Glutamatergic neuron (in vitro differentiated cells): Measurements from ENCODE around the gene TCF19. TPM values are rescaled to one million over a fixed set of nuclear protein-coding genes. Genes with fewer than 3 reads are reported as not detected.
"Not testable (repeated sequence)": the region's sequence is repeated elsewhere in the genome, so short reads cannot be mapped to it uniquely, and the experiment has no call there.

Source experiments
- DNase-seq: peaks from one replicate; pipeline ENCODE4 v3.0.0; 2022
- H3K27ac Mint-ChIP-seq: one replicate; pipeline ENCODE4 v1.8.0; 2020; ENCODE audit warnings: mild to moderate bottlenecking, mixed read lengths, inconsistent platforms; ENCODE audit not compliant: unreplicated experiment
- H3K27me3 Mint-ChIP-seq: one replicate; pipeline ENCODE4 v1.8.0; 2020; ENCODE audit warnings: mild to moderate bottlenecking, moderate library complexity, mixed read lengths, inconsistent platforms; ENCODE audit not compliant: unreplicated experiment
- H3K36me3 Mint-ChIP-seq: one replicate; pipeline ENCODE4 v1.8.0; 2020; ENCODE audit warnings: mild to moderate bottlenecking, mixed read lengths, inconsistent platforms; ENCODE audit not compliant: unreplicated experiment
- H3K4me1 Mint-ChIP-seq: one replicate; pipeline ENCODE4 v1.8.0; 2020; ENCODE audit warnings: mild to moderate bottlenecking, low read depth, mixed read lengths, inconsistent platforms; ENCODE audit not compliant: unreplicated experiment
- H3K4me3 Mint-ChIP-seq: one replicate; pipeline ENCODE4 v1.8.0; 2020; ENCODE audit warnings: mild to moderate bottlenecking, mixed read lengths, inconsistent platforms; ENCODE audit not compliant: unreplicated experiment
- H3K9me3 Mint-ChIP-seq: one replicate; pipeline ENCODE4 v1.8.0; 2020; ENCODE audit warnings: mild to moderate bottlenecking, moderate library complexity, mixed read lengths, inconsistent platforms; ENCODE audit not compliant: unreplicated experiment
- total RNA-seq: library from RNA; stranded (reverse); fragmentation: NEBNext Ultra II Directional; extraction: Animal tissue kit (Norgen Biotek cat#: 25700); gene quantifications from one replicate; pipeline ENCODE4 v1.2.1, GENCODE V29; 2021; ENCODE audit not compliant: unreplicated experiment
- TF ChIP-seq, protein P1 (sequence below): fragments of 200-600 bp; sonication (generic); IDR thresholded peaks from one replicate; pipeline ENCODE4 v1.5.0; 2021; ENCODE audit not compliant: partially characterized antibody, unreplicated experiment

TCF19 gene
- total RNA-seq, 1 donor from 2014 or later: 5.8 TPM

- H3K27me3 Mint-ChIP-seq: peaks cover 3% of the 10 kb centered on the region
- DNase-seq: no peak
- H3K4me1 Mint-ChIP-seq: no peaks in the 10 kb centered on the region
- H3K27ac Mint-ChIP-seq: no peak overlapping the region
- TF ChIP-seq, protein P1, sequence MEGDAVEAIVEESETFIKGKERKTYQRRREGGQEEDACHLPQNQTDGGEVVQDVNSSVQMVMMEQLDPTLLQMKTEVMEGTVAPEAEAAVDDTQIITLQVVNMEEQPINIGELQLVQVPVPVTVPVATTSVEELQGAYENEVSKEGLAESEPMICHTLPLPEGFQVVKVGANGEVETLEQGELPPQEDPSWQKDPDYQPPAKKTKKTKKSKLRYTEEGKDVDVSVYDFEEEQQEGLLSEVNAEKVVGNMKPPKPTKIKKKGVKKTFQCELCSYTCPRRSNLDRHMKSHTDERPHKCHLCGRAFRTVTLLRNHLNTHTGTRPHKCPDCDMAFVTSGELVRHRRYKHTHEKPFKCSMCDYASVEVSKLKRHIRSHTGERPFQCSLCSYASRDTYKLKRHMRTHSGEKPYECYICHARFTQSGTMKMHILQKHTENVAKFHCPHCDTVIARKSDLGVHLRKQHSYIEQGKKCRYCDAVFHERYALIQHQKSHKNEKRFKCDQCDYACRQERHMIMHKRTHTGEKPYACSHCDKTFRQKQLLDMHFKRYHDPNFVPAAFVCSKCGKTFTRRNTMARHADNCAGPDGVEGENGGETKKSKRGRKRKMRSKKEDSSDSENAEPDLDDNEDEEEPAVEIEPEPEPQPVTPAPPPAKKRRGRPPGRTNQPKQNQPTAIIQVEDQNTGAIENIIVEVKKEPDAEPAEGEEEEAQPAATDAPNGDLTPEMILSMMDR: no peak
- peaks cover 3% of the 10 kb centered on the region for H3K9me3 Mint-ChIP-seq
- no peaks in the 10 kb centered on the region for H3K36me3 Mint-ChIP-seq
- no peak overlapping the region for H3K4me3 Mint-ChIP-seq
Measured at GRCh38 chr6:31190488-31190887, 32.1 kb downstream of the TCF19 start.

GRCh38 chr6:31192431-31193105, 34.2 kb downstream of the TCF19 start:
- H3K4me3 Mint-ChIP-seq, H3K27ac Mint-ChIP-seq, H3K36me3 Mint-ChIP-seq, H3K4me1 Mint-ChIP-seq, H3K9me3 Mint-ChIP-seq, H3K27me3 Mint-ChIP-seq: not testable (repeated sequence)
- peak; percentile 74 for DNase-seq

GRCh38 chr6:31193206-31193605, 34.8 kb downstream of the TCF19 start:
- H3K4me1 Mint-ChIP-seq: no peaks in the 10 kb centered on the region
- H3K36me3 Mint-ChIP-seq: peaks cover 5% of the 10 kb centered on the region
- H3K27me3 Mint-ChIP-seq: peaks cover 7% of the 10 kb centered on the region
- DNase-seq: no peak
- H3K4me3 Mint-ChIP-seq: no peak overlapping the region
- peaks cover 1% of the 10 kb centered on the region for H3K9me3 Mint-ChIP-seq
- TF ChIP-seq, protein P1: no peak
- no peak overlapping the region for H3K27ac Mint-ChIP-seq

DNA sequence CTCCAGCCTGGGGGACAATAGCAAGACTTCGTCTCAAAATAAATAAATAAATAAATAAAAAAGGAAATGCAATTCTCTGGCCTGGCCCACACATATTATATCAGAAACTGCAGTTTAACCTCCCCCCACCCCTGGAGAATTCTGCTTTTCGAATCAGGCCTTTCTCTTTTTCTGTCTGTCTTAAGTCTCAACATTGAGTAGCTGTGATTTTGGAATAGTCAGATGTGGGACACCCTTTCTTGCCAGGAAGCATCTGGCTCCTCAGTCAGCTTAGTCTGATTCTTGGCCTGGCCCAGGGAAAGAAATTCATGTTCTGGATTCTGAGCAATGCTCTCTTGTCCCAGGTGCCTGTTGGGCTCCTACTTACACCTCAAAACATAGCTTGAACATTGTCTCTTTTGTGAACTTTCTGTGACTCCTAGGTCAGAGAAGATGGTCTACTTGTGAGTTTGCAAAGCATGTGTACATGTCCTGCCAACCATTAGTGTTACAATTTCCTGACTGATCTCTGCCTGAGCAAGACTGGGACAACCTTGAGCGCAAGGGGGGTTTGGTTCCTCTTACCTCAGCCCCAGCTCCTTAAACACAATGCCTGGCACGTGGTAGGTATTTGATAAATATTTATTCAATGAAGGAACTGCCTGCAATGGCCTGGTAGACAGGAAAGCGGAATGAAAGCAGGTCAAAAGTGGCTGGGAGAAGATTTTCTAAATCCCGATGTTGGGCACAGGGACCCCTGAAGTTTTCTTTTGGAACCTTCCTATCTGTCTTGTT, 35.9 kb downstream of the TCF19 start:
- peaks cover 5% of the 10 kb centered on the region for H3K36me3 Mint-ChIP-seq
- H3K4me3 Mint-ChIP-seq: no peak overlapping the region
- H3K27ac Mint-ChIP-seq: no peak overlapping the region
- H3K9me3 Mint-ChIP-seq: peaks cover 1% of the 10 kb centered on the region
- no peak for DNase-seq
- H3K4me1 Mint-ChIP-seq: no peaks in the 10 kb centered on the region
- H3K27me3 Mint-ChIP-seq: peaks cover 7% of the 10 kb centered on the region
- TF ChIP-seq, protein P1: no peak

GRCh38 chr6:31195308-31195979, 37.1 kb downstream of the TCF19 start:
- not testable (repeated sequence) for H3K36me3 Mint-ChIP-seq

GRCh38 chr6:31196251-31197022, 38.0 kb downstream of the TCF19 start:
- H3K4me1 Mint-ChIP-seq, H3K9me3 Mint-ChIP-seq, H3K36me3 Mint-ChIP-seq, H3K27me3 Mint-ChIP-seq, DNase-seq: not testable (repeated sequence)
- Mint-ChIP-seq H3K4me3 (peak overlapping the region; percentile 83), H3K27ac (peak overlapping the region; percentile 74)

More at GRCh38 chr6:31195308-31195979, 37.1 kb downstream of the TCF19 start:
- DNase-seq, H3K27me3 Mint-ChIP-seq, H3K27ac Mint-ChIP-seq, H3K4me1 Mint-ChIP-seq, H3K9me3 Mint-ChIP-seq, H3K4me3 Mint-ChIP-seq: not testable (repeated sequence)
